Transverse colon (tissue), 4 donors: Measurements from ENCODE around the gene COX6A2. TPM values are rescaled to one million over a fixed set of nuclear protein-coding genes. Genes with fewer than 3 reads are reported as not detected.

Experiments used
- DNase-seq: peaks from one replicate; pipeline ENCODE4 v3.0.0-alpha.2; 2019
- H3K27ac ChIP-seq, 4 donors: fragments of 200-600 bp; sonication (generic); 2 replicates each; pipeline ENCODE4 v1.5.1; 2016 to 2018; ENCODE audit warnings: inconsistent platforms in 4 of 4
- H3K27me3 ChIP-seq: fragments of 200-600 bp; sonication (generic); 2 replicates; pipeline ENCODE4 v1.5.1; 2017; ENCODE audit warnings: inconsistent platforms
- H3K36me3 ChIP-seq, 4 donors: fragments of 200-600 bp; sonication (generic); 2 replicates each; pipeline ENCODE4 v1.5.1; 2017 to 2019; ENCODE audit warnings: inconsistent platforms in 4 of 4
- H3K4me1 ChIP-seq, 4 donors: fragments of 200-600 bp; sonication (generic); 2 replicates each; pipeline ENCODE4 v1.5.1; 2017 to 2020; ENCODE audit warnings: inconsistent platforms in 4 of 4
- H3K4me3 ChIP-seq, 4 donors: fragments of 200-600 bp; sonication (generic); 1 replicate in 1 of 4; 2 replicates in 3 of 4; pipeline versions ENCODE4 v1.5.1 to v1.6.1; 2017 to 2019; ENCODE audit warnings: inconsistent platforms in 4 of 4
- H3K9me3 ChIP-seq, 2 donors: fragments of 200-600 bp; sonication (generic); 2 replicates each; pipeline ENCODE4 v1.5.1; 2017 to 2019; ENCODE audit warnings: inconsistent platforms in 2 of 2
- CTCF ChIP-seq, 5 experiments: fragments of 200-600 bp in 3 of 5; fragments of 450-650 bp in 2 of 5; sonication (generic) in 3 of 5; IDR thresholded peaks; 1 replicate in 2 of 5; 2 replicates in 3 of 5; pipeline ENCODE4 v1.5.1; 2016 to 2017; ENCODE audit warnings: antibody characterized with exemption in 5 of 5, inconsistent platforms in 3 of 5, mild to moderate bottlenecking in 2 of 5, moderate library complexity in 1 of 5
- EP300 ChIP-seq: sonication (generic); formaldehyde crosslinking; IDR thresholded peaks from one replicate; pipeline ENCODE4 v1.6.1; 2017; ENCODE audit warnings: antibody characterized with exemption, low read depth
- POLR2A ChIP-seq: fragments of 450-650 bp; IDR thresholded peaks from one replicate; pipeline ENCODE4 v1.6.1; 2016; ENCODE audit warnings: antibody characterized with exemption, mild to moderate bottlenecking, moderate library complexity
- POLR2AphosphoS5 ChIP-seq, 3 donors: sonication (generic); formaldehyde crosslinking; IDR thresholded peaks; one replicate each; pipeline ENCODE4 v1.6.1; 2016; ENCODE audit warnings: antibody characterized with exemption in 3 of 3
- WGBS, 2 donors: methylation state at CpG; one replicate each; pipeline ENCODE4 v1.1.5; 2018; ENCODE audit warnings: low coverage in 1 of 2; 5-methylcytosine and 5-hydroxymethylcytosine counted together
- in situ Hi-C, 4 donors: fragments of 200-750 bp; cut with MboI; loops; one replicate each; pipeline versions ENCODE4 v1.15.0 to v1.15.1; 2017; ENCODE audit warnings: low sequenced_read_pairs in 3 of 4, low pct_ligation_motif_present in 1 of 4, low pct_unique_long_range_greater_than_20kb in 1 of 4
- intact Hi-C: fragments of 100-400 bp; cut with DNase I; formaldehyde crosslinking; loops from one replicate; pipeline ENCODE4 v1.15.1; 2023; ENCODE audit warnings: low total_unique reads
- total RNA-seq, 4 donors: library from RNA; depleted of rRNA; stranded (reverse); fragments of >200 nt; gene quantifications; one replicate each; pipeline ENCODE4 v1.1.0, GENCODE V29; 2016

Gene COX6A2
- total RNA-seq, 4 donors from 2014 or later, result not detected

GRCh38 chr16:31467858-31468257 lies 39.7 kb upstream of the COX6A2 start:
- no peak overlapping the region for H3K27ac ChIP-seq
- intact Hi-C loops, result no loop called here
- H3K4me3 ChIP-seq, result no peak overlapping the region
- DNase-seq, result no peak
- WGBS, 2 donors, result 96% methylated on average over 3 to 5 of the region's 5 CpGs
- H3K36me3 ChIP-seq, result peaks cover 0 to 10% (median 2%) of the 10 kb centered on the region in 4 donors
- H3K9me3 ChIP-seq, result no peaks in the 10 kb centered on the region
- in situ Hi-C loops, result loop anchor here in 2 of 4 donors (25.0 kb wide), 2 partner anchors 419 to 481 kb away; partner anchors contain the start of gene HSD3B7 (in 1 of the 2)
- no peak for TF ChIP-seq POLR2A
- no peak for TF ChIP-seq POLR2AphosphoS5 (IDR thresholded peaks at IDR 0.05)
- TF ChIP-seq EP300, result no peak
- no peak for TF ChIP-seq CTCF (IDR thresholded peaks at IDR 0.05)
- H3K4me1 ChIP-seq, result peaks cover 13 to 19% (median 15%) of the 10 kb centered on the region in 4 donors
- no peaks in the 10 kb centered on the region for H3K27me3 ChIP-seq

GRCh38 chr16:31467151-31467773 lies 39.1 kb upstream of the COX6A2 start:
- H3K4me1 ChIP-seq, result peaks cover 8 to 15% (median 12%) of the 10 kb centered on the region in 4 donors
- intact Hi-C loops (no loop called here), in situ Hi-C loops (loop anchor here in 2 of 4 donors (25.0 kb wide), 2 partner anchors 420 to 480 kb away; partner anchors contain the start of gene HSD3B7 (in 1 of the 2))
- H3K36me3 ChIP-seq, result peaks cover 0 to 10% (median 2%) of the 10 kb centered on the region in 4 donors
- WGBS, 2 donors, result 87 to 100% methylated on average over 2 to 5 of the region's 5 CpGs
- H3K4me3 ChIP-seq, result no peak overlapping the region
- no peaks in the 10 kb centered on the region for H3K27me3 ChIP-seq
- H3K9me3 ChIP-seq, result no peaks in the 10 kb centered on the region
- DNase-seq, result no peak
- no peak for TF ChIP-seq POLR2AphosphoS5 (IDR thresholded peaks at IDR 0.05)
- TF ChIP-seq CTCF (IDR thresholded peaks at IDR 0.05), result no peak
- TF ChIP-seq EP300, result no peak
- no peak for TF ChIP-seq POLR2A
- no peak overlapping the region for H3K27ac ChIP-seq

DNA sequence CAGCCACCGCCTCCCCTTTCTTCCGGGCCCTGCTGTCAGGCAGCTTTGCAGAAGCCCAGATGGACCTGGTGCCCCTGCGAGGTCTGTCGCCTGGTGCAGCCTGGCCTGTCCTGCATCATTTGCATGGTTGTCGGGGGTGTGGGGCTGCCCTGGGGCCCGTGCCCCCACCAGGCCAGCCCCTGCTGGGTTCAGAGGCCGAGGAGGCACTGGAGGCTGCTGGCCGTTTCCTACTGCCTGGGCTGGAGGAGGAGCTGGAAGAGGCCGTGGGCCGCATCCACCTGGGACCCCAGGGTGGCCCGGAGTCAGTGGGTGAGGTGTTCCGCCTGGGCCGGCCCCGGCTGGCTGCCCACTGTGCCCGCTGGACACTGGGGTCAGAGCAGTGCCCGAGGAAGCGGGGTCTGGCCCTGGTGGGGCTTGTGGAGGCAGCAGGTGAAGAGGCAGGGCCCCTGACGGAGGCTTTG lies 38.3 kb upstream of the COX6A2 start:
- Histone ChIP-seq H3K4me3 (no peak overlapping the region), H3K4me1 (peaks cover 3 to 10% (median 7%) of the 10 kb centered on the region in 4 donors), H3K9me3 (no peaks in the 10 kb centered on the region), H3K36me3 (peaks cover 0 to 10% (median 2%) of the 10 kb centered on the region in 4 donors), H3K27me3 (no peaks in the 10 kb centered on the region), H3K27ac (no peak overlapping the region)
- no peak for TF ChIP-seq POLR2A
- TF ChIP-seq CTCF (IDR thresholded peaks at IDR 0.05), result no peak
- no peak for TF ChIP-seq EP300
- TF ChIP-seq POLR2AphosphoS5 (IDR thresholded peaks at IDR 0.05), result no peak
- WGBS, 2 donors, result 95 to 100% methylated on average over 1 to 16 of the region's 18 CpGs
- in situ Hi-C loops, result loop anchor here in 2 of 4 donors (25.0 kb wide), 2 partner anchors 421 to 479 kb away; partner anchors contain the start of gene HSD3B7 (in 1 of the 2)
- no peak for DNase-seq
- intact Hi-C loops, result no loop called here

- Histone ChIP-seq H3K36me3 (peaks cover 0 to 10% (median 2%) of the 10 kb centered on the region in 4 donors), H3K4me1 (peaks cover under 1 to 5% (median 2%) of the 10 kb centered on the region in 4 donors), H3K27me3 (no peaks in the 10 kb centered on the region), H3K4me3 (no peak overlapping the region), H3K27ac (no peak overlapping the region), H3K9me3 (no peaks in the 10 kb centered on the region)
- in situ Hi-C loops (loop anchor here in 2 of 4 donors (25.0 kb wide), 2 partner anchors 421 to 479 kb away; partner anchors contain the start of gene HSD3B7 (in 1 of the 2)), intact Hi-C loops (no loop called here)
- TF ChIP-seq POLR2AphosphoS5 (IDR thresholded peaks at IDR 0.05) (no peak), POLR2A (no peak), CTCF (IDR thresholded peaks at IDR 0.05) (no peak), EP300 (no peak)
- no peak for DNase-seq
- 96 to 97% methylated on average over 4 to 20 of the region's 20 CpGs for WGBS, 2 donors
Observed at GRCh38 chr16:31465788-31466370, 37.7 kb upstream of the COX6A2 start.
